DOHH2 (cell line): ENCODE measurements around the gene LHFPL6.

Experiments
- H3F3A ChIP-seq: fragments of 200-600 bp; sonication (generic), shearing (Covaris generic); 2 replicates; pipeline ENCODE4 v1.6.0; 2016; ENCODE audit warnings: antibody characterized with exemption, mild to moderate bottlenecking; ENCODE audit not compliant: control insufficient read depth, insufficient read depth
- H3K27ac ChIP-seq: fragments of 200-600 bp; sonication (generic); 2 replicates; pipeline ENCODE4 v1.5.1; 2014; ENCODE audit warnings: low read depth, mild to moderate bottlenecking, low read length, moderate library complexity
- H3K27me3 ChIP-seq: fragments of 200-600 bp; sonication (generic); 2 replicates; pipeline ENCODE4 v1.6.1; 2014; ENCODE audit warnings: mild to moderate bottlenecking, low read length, mixed read lengths; ENCODE audit not compliant: control insufficient read depth
- H3K36me3 ChIP-seq: fragments of 200-600 bp; sonication (generic); 2 replicates; pipeline ENCODE4 v1.6.1; 2014; ENCODE audit warnings: mild to moderate bottlenecking, low read length, moderate library complexity, mixed read lengths; ENCODE audit not compliant: control insufficient read depth
- H3K4me1 ChIP-seq: fragments of 200-600 bp; sonication (generic); 2 replicates; pipeline ENCODE4 v1.6.1; 2014; ENCODE audit warnings: mild to moderate bottlenecking, low read length, mixed read lengths; ENCODE audit not compliant: control insufficient read depth
- H3K4me2 ChIP-seq: fragments of 200-600 bp; sonication (generic); 2 replicates; pipeline ENCODE4 v1.6.0; 2014; ENCODE audit warnings: mild to moderate bottlenecking, low read length, moderate library complexity
- H3K4me3 ChIP-seq: fragments of 200-600 bp; sonication (generic); 2 replicates; pipeline ENCODE4 v1.5.1; 2014; ENCODE audit warnings: mild to moderate bottlenecking, low read length, mixed read lengths
- H3K79me2 ChIP-seq: fragments of 200-600 bp; sonication (generic); 2 replicates; pipeline ENCODE4 v1.6.1; 2014; ENCODE audit warnings: mild to moderate bottlenecking, low read length, mixed read lengths; ENCODE audit not compliant: control insufficient read depth
- H3K9me2 ChIP-seq: fragments of 200-600 bp; sonication (generic); replicated peaks from 2 replicates; pipeline ENCODE4 v1.6.1; 2014; ENCODE audit warnings: mild to moderate bottlenecking, low read length, mixed read lengths; ENCODE audit not compliant: control insufficient read depth
- H3K9me3 ChIP-seq: fragments of 200-600 bp; sonication (generic); 2 replicates; pipeline ENCODE4 v1.6.1; 2014; ENCODE audit warnings: antibody characterized with exemption, low read length, mixed read lengths; ENCODE audit not compliant: control insufficient read depth, insufficient read depth
- H4K20me1 ChIP-seq: fragments of 200-600 bp; sonication (generic); 2 replicates; pipeline ENCODE4 v1.6.0; 2014; ENCODE audit warnings: low read depth, mild to moderate bottlenecking, antibody characterized with exemption, low read length, moderate library complexity; ENCODE audit not compliant: control insufficient read depth, insufficient read depth
- CTCF ChIP-seq: fragments of 200-600 bp; sonication (generic); IDR thresholded peaks from one replicate; pipeline ENCODE4 v1.5.1; 2014; ENCODE audit warnings: antibody characterized with exemption, mild to moderate bottlenecking, low read depth, low read length; ENCODE audit not compliant: poor library complexity, severe bottlenecking
- EZH2phosphoT487 ChIP-seq: fragments of 200-600 bp; sonication (generic); IDR thresholded peaks from 2 replicates; pipeline ENCODE4 v1.6.1; 2017; ENCODE audit warnings: borderline replicate concordance, mild to moderate bottlenecking, antibody characterized with exemption, low read length, moderate library complexity, mixed read lengths

Gene LHFPL6

DNA sequence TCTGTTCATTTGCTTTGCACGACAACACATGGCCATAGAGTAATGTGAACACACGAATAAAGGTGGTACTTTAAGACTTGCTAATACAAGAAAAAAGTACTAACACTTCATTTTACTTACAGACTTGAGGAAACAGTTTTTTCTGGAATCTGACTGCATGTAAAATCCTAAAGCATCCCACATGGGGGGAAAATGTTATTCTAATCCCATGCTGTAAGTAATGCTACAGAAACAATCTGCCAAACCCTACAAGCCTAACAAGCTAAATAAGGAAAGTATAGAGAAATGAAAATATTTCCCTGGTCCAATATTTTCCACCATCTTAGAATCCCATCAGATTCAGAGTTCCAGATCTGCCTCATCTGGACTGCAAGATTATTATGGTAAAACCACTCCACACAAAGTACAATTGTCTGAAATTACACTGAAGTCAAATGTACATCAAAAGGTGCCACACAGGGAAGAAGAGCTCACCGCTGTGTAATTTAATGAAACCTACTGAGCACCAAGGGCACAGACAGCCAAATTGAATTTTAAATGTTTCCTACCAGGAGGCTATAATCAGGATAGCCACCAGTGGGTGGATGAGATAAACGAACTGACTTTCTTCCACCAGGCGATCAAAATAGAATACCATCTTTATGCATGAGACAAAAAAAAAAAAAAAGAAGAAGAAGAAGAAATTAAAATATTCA, 22.0 kb downstream of the LHFPL6 start:
- Histone ChIP-seq H3K4me3 (peak overlapping the region; percentile 62), H3K27ac (peak overlapping the region; percentile 72), H3K27me3 (no peaks in the 10 kb centered on the region), H3K9me3 (no peaks in the 10 kb centered on the region), H4K20me1 (no peaks in the 10 kb centered on the region), H3F3A (peaks cover 13% of the 10 kb centered on the region), H3K9me2 (no peaks in the 10 kb centered on the region), H3K36me3 (peaks cover 32% of the 10 kb centered on the region), H3K4me1 (peaks cover 99% of the 10 kb centered on the region), H3K79me2 (peaks cover 92% of the 10 kb centered on the region), H3K4me2 (peak overlapping the region; percentile 90)
- TF ChIP-seq EZH2phosphoT487 (no peak), CTCF (no peak)

DNA sequence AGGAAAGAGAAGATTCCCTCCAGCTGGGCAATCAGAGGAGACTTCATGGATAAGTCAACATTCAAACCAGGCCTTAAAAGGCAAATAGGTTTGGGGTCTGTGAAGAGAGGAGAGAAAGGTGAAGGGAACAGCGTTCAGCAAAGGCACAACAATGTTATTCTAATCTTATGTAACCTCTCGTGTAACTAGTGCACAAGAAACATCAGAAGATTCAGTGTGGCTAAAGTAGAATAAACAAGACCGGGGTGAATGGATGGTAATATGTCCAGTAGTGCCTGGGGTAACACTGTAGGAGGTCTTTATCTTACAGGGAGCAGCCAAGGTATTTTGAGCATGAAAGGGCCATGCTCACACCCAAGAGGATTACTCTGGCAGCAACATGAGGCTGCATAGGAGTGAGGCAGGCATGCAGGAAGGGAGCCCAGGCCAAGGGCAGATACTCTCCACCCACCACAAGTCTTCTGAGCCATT, 24.1 kb downstream of the LHFPL6 start:
- TF ChIP-seq CTCF (no peak), EZH2phosphoT487 (no peak)
- Histone ChIP-seq H3K36me3 (peaks cover 32% of the 10 kb centered on the region), H3K79me2 (peaks cover 88% of the 10 kb centered on the region), H3K4me1 (peaks cover 81% of the 10 kb centered on the region), H3K9me2 (no peaks in the 10 kb centered on the region), H3K9me3 (no peaks in the 10 kb centered on the region), H3K4me3 (peak overlapping the region; percentile 42), H3K27me3 (no peaks in the 10 kb centered on the region), H3F3A (0 out of 2 replicates have a peak, but pooled peaks cover 4% of the 10 kb centered on the region), H3K4me2 (peak overlapping the region; percentile 90), H4K20me1 (no peaks in the 10 kb centered on the region), H3K27ac (peak overlapping the region; percentile 72; the same call in 1 of the 2 replicates)

- Histone ChIP-seq H3K36me3 (peaks cover 28% of the 10 kb centered on the region), H3K4me3 (peak overlapping the region; percentile 40), H3K9me3 (no peaks in the 10 kb centered on the region), H3F3A (0 out of 2 replicates have a peak, but pooled peaks cover 4% of the 10 kb centered on the region), H4K20me1 (no peaks in the 10 kb centered on the region), H3K27ac (no peak overlapping the region), H3K4me2 (peak overlapping the region; percentile 90), H3K4me1 (peaks cover 72% of the 10 kb centered on the region), H3K79me2 (peaks cover 80% of the 10 kb centered on the region), H3K9me2 (no peaks in the 10 kb centered on the region), H3K27me3 (no peaks in the 10 kb centered on the region)
- TF ChIP-seq EZH2phosphoT487 (no peak), CTCF (no peak)
Observed at GRCh38 chr13:39577838-39578491, 25.0 kb downstream of the LHFPL6 start.
